Renal pelvis (tissue), 4 donors: ENCODE results near the gene WAS. TPM values are rescaled to one million over a fixed set of nuclear protein-coding genes. Genes with fewer than 3 reads are reported as not detected.
A peak's percentile ranks its signal among the peaks of the same experiment; 100 is the strongest.
"Not testable (repeated sequence)": the region's sequence is repeated elsewhere in the genome, so short reads cannot be mapped to it uniquely, and the experiment has no call there.

Source experiments
- DNase-seq: peaks from one replicate; pipeline ENCODE4 v3.0.0-alpha.2; 2013
- polyA plus RNA-seq, 3 donors: library from polyadenylated mRNA; unstranded; fragments of 120-200 nt; gene quantifications; one replicate each; pipeline ENCODE4 v1.2.1, GENCODE V29; 2013; ENCODE audit not compliant: insufficient read length in 3 of 3

Gene WAS
- polyA plus RNA-seq, 3 donors = 2.7 to 4.9 (median 4.0) TPM

GRCh38 chrX:48682795-48683194, 804 bp upstream of the WAS start:
- not testable (repeated sequence) for DNase-seq

DNA sequence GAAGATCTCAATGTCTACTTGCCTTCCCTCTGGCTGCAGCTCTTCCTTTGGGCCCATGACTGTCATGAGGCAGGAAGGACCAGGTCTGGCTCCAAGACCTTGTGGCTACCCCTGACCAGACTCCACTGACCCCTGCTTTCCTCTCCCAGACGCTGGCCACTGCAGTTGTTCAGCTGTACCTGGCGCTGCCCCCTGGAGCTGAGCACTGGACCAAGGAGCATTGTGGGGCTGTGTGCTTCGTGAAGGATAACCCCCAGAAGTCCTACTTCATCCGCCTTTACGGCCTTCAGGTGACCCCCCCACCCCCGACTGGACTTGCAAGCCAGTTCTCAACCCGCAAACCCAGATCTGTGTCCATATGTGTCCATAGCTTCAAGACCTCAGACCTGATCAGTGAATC, 535 bp downstream of the WAS start:
- DNase-seq = no peak

GRCh38 chrX:48685416-48685815, 1.8 kb downstream of the WAS start:
- no peak for DNase-seq

- DNase-seq = no peak
These were observed 5.0 kb downstream of the WAS start for GRCh38 chrX:48688531-48689150.

- DNase-seq = no peak
These were observed 5.8 kb downstream of the WAS start for GRCh38 chrX:48689208-48689920.

DNA sequence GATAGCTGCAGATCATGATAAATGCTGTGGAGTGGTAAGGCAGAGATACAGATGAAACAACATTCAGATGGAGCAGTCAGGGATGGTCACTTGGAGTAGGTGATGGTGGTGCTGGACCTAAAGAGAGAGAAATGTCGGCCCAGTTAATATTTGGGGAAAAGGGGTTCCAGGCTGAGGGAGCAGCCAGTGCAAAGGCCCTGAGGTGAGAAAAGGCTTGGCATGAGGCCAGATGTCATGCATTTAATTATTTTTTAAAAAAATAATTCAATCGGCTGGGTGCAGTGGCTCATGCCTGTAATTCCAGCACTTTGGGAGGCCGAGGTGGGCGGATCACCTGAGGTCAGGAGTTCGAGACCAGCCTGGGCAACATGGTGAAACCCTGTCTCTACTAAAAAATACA, 8.1 kb downstream of the WAS start:
- DNase-seq = not testable (repeated sequence)

DNA sequence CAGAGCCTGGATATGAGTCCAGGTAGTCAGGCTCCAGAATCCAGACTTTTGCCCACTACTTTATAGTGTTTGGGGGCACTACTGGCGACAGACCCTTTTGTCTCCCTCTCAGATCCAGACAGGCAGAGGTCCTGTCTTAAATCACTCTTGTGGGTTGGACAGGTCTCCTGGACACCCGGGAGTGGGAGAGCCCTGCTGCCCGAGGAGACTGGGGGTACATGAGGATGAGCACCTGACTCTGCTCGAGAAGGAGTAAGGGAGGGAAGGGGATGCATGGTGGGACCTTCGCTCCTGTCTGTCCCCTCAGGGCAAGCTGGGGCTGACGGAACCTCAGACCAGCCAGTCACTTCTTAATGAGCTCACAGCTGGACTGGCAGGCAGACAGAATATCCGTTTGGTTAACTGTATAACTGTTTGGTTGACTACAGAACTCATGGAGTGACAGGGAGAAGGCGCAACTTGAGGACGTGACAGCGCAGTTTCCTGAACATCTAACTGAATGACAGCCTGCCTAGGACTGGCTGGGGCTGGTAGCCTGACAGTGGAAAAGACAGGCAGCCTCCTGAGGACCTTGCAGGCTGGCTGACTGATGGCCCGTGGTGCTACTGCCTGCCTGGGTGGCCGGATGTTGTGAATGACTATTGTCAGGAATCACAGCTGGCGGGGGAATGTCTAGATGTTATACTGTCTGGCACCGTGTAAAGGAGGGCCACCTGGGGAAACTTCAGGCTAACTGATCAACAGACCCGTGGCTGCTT, 11.4 kb downstream of the WAS start:
- no peak for DNase-seq

DNA sequence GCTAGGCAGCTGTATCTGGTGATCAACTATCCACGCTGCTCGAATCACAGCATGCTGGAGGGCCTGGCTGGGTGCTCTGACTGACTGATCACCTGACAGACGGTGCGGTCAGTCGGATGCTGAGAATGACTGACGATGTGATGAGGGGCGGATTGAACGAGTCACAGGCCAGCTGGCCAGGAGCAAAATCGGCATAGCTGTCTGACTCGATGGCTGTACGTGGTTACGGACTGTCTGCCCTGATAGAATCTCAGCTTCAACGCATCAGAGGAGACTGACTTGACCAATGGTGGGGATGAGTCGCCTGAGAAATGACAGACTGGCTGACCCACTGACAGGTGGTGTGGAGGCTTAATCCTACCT, 11.9 kb downstream of the WAS start:
- no peak for DNase-seq

DNA sequence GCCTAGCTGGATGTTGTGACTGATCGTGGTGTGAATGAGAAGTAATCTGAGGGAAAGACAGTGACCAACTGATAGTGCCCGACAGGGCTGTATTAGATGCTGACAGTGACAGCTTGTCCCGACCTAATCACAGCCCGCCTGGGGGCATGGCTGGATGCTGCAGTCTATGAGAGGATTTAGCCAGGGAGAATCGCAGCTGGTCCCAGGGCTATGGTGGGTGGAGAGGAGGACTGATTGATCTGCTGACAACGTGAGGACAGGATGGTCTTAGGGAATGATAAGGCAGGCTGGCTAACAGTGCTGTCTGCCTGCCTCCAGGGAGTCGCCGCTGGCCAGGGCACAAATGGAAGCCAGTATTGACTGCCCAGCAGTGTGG, 12.3 kb downstream of the WAS start:
- DNase-seq = no peak

DNA sequence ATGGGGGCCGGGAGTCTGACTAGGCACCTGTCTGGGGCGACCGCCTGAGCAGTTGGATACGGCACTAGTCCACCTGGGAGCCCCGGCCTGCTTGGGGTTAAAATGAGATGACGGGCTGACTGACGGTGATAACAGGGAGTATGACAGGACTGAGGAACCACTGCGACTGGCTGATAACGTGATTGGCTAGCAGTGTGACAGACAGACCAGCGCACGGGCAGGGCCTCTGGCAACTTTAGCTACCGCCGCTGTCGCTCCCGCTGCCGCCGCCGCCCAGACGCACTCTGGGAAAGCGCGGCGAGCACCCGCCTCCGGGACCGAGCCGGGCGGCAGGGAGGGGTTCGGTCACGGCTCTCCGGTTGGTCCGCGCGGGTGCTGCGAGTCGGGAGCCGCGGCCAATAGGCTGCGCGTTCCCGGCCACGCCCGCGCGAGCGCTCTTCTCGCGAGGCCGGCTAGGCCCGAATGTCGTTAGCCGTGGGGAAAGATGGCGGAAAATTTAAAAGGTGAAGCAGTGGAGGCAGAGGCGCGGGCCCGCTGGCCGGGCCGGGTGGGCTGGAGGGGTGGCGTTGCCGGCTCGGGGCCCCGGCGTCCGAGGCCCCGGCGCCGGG, 12.8 kb downstream of the WAS start, which contains the start of gene SUV39H1:
Gene SUV39H1 (plus strand): TSS at position 434 of the 608 bp plus-strand sequence. CDS start 51 bp downstream, at position 485.
- peak; percentile 84 for DNase-seq

- DNase-seq = no peak
These were observed 13.5 kb downstream of the WAS start for GRCh38 chrX:48696909-48697727.

GRCh38 chrX:48698306-48698705, 14.7 kb downstream of the WAS start:
- DNase-seq = no peak

GRCh38 chrX:48700246-48700645, 16.6 kb downstream of the WAS start:
- no peak for DNase-seq

DNA sequence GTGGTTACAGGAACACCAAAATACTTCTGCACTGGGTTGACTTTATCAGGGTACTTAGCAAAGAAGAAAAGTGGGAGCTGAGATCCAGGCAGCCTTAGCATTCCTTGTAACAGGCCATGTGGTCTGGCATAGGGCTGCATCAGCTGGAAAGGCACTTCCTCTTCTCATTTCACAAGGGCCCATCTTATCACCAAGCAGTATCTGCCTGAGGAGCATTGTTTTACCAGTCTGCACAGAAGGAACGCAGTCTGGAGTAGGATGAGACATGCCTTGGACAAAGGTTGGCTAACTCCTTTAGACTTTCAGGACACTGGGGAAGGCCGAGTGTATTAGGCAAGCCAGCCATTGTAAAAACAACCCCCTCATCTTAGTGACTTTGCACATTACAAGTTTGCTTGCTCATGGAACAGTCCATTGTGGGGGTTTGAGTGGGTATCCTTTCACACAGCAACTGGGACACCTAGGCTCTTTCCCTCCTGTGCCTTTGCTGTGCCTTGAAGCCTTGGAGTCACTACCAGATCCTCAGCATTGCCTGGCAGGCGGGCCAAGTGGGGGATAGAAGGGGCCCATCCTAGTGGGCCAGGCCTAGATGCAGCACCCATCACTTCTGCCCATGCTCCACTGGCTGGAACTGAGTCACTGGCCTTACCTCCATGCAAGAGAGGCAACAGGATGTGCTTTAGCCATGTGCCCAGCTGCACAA, 17.5 kb downstream of the WAS start:
- DNase-seq = no peak

DNA sequence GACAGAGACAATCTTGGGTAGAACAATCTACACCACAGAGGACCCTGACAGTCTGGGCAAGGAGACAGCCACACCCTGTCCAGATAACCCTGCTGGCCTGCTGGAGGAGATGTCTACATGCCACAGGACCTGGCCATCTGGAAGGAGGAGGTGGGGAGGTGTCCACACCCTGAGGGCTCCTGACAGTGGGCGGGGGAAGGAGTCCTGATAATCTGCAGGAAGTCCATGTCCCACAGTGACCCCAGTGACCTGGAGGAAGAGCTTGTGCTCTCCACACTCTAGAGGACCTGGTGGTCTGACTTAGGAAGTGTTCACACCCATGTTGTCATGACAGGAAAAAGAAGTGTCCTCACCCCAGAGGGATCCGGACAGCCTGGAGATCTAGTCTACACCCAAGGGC, 18.4 kb downstream of the WAS start:
- DNase-seq = no peak

- no peak for DNase-seq
These were observed 19.1 kb downstream of the WAS start for GRCh38 chrX:48702716-48703115.

GRCh38 chrX:48703228-48703627, 19.6 kb downstream of the WAS start:
- no peak for DNase-seq

DNA sequence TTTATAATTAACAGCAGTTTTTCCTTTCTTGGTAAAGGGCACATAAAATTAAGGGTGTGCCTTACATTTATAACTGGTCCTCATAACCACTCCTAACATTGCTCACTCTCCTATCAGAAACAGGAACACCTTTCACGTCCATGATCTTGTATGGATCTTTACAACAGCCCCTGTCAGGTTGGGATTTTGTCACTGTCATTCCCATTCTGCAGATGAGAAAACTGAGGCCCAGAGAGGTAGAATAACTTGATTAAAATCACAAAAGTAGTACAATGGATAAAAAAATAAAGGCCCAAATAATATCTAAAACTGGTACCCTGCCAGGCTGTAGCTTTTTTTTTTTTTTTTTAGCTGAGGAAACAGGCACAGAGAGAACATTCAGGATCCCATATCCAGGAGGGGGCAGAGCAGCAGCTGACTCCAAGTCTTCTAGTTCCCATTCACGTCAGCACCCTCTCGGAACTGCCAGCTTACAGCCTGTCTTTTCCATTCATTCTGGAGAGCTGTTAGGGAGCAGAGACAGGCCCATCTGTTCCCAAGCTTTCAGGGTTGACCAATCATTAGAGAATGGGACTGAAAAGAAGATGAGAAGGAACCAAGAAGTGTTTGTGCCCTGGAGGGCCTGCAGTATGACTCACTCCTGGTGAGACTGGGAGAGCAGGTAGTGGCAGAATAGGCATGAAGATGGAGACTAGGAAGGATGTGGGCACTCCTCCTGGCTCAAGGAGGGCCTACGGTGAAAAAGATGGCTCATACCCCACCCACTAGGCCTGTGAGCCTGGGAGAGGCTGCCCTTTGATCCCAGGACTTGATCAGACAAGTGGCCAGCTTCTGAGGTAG, 20.3 kb downstream of the WAS start:
- DNase-seq = no peak

DNA sequence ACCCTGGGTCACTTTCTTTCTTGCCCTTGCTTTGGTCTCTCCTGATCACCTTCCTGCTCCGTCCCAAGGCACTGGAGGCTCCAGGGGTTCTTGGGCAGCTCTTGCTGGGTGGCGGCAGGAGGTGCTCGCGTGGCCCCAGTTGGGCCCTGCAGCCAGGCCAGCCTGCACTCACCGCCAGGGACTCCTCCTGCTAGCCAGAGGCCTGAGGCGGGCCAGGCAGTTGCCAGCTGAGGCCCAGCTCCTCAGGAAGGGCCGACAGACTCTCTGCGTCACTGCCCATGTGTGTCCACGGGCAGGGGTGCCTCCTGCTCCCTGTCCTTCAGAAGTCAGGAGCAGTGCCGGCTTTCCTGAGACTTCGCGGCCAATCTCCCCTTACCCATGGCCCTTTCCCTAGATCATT, 22.3 kb downstream of the WAS start:
- DNase-seq = no peak

- no peak for DNase-seq
These were observed 26.0 kb downstream of the WAS start for GRCh38 chrX:48709522-48710112.
